GM12891 (cell line): Measurements from ENCODE around the gene SOD3.

Experiments
- DNase-seq: peaks from one replicate; pipeline ENCODE4 v3.0.0; 2011; ENCODE audit warnings: low spot score; ENCODE audit not compliant: insufficient read length
- FAIRE-seq: peaks from 2 replicates; lab custom pipeline; 2011; peaks lifted over from hg19 to GRCh38; lab: Jason Lieb, UNC
- PAX5 ChIP-seq: IDR thresholded peaks from 2 replicates; pipeline ENCODE4 v1.6.1; 2011; ENCODE audit warnings: low read length, moderate library complexity, mild to moderate bottlenecking; ENCODE audit not compliant: insufficient read depth, severe bottlenecking
- POLR2A ChIP-seq: IDR thresholded peaks from 2 replicates; pipeline ENCODE4 v1.6.1; 2011; ENCODE audit warnings: low read depth, low read length, control low read depth
- POLR2AphosphoS5 ChIP-seq: IDR thresholded peaks from 2 replicates; pipeline ENCODE4 v1.6.1; 2011; ENCODE audit warnings: low read depth, low read length, control low read depth
- POU2F2 ChIP-seq: IDR thresholded peaks from 2 replicates; pipeline ENCODE4 v1.6.1; 2011; ENCODE audit warnings: low read depth, mild to moderate bottlenecking, control low read depth, low read length, moderate library complexity
- SPI1 ChIP-seq: IDR thresholded peaks from 2 replicates; pipeline ENCODE4 v1.6.1; 2011; ENCODE audit warnings: low read depth, low read length, control low read depth
- TAF1 ChIP-seq: IDR thresholded peaks from 2 replicates; pipeline ENCODE4 v1.6.1; 2011; ENCODE audit warnings: low read depth, low read length, control low read depth

Gene SOD3

GRCh38 chr4:24808955-24809354 is 13.6 kb downstream of the SOD3 start:
- no peak for TF ChIP-seq POLR2AphosphoS5
- no peak for TF ChIP-seq POU2F2
- no peak for TF ChIP-seq PAX5
- no peak for TF ChIP-seq SPI1
- TF ChIP-seq TAF1: no peak
- TF ChIP-seq POLR2A: no peak
- no peak for FAIRE-seq
- no peak for DNase-seq

GRCh38 chr4:24809376-24809775 is 14.0 kb downstream of the SOD3 start:
- FAIRE-seq (no peak), DNase-seq (no peak)
- TF ChIP-seq TAF1 (no peak), POU2F2 (no peak), POLR2A (no peak), POLR2AphosphoS5 (no peak), PAX5 (no peak), SPI1 (no peak)

- DNase-seq (no peak), FAIRE-seq (no peak)
- TF ChIP-seq TAF1: no peak
- no peak for TF ChIP-seq POLR2AphosphoS5
- no peak for TF ChIP-seq SPI1
- TF ChIP-seq POU2F2: no peak
- no peak for TF ChIP-seq PAX5
- no peak for TF ChIP-seq POLR2A
Measured at GRCh38 chr4:24809815-24810405, 14.5 kb downstream of the SOD3 start.

- TF ChIP-seq PAX5: no peak
- TF ChIP-seq TAF1: no peak
- TF ChIP-seq POU2F2: no peak
- TF ChIP-seq POLR2A: no peak
- TF ChIP-seq POLR2AphosphoS5: no peak
- no peak for TF ChIP-seq SPI1
- DNase-seq (no peak), FAIRE-seq (no peak)
Measured at GRCh38 chr4:24810871-24811631, 15.7 kb downstream of the SOD3 start.

DNA sequence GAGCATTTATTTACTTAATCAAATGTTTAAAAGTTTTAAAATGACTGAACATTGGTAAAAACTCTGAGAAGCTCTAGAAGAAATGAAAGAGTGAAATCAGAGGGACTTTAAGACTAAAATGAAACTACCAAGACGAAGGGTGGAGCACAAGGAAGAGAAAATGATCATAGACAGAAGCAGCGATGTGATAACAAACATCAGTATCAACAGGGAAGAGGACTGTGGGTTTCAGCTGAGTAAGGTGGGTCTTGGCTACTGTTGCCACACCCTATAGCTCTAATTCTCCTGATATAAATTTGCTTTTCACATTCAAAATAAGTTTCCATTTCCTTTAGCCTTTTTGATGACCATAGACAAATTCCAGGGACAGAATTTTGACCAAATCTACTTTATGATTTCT is 18.4 kb downstream of the SOD3 start:
- FAIRE-seq (no peak), DNase-seq (no peak)
- TF ChIP-seq SPI1 (no peak), TAF1 (no peak), POU2F2 (no peak), PAX5 (no peak), POLR2A (no peak), POLR2AphosphoS5 (no peak)

- TF ChIP-seq PAX5: no peak
- TF ChIP-seq POLR2AphosphoS5: no peak
- no peak for TF ChIP-seq POLR2A
- FAIRE-seq: no peak
- DNase-seq: no peak
Measured at GRCh38 chr4:24816797-24817196, 21.4 kb downstream of the SOD3 start.

DNA sequence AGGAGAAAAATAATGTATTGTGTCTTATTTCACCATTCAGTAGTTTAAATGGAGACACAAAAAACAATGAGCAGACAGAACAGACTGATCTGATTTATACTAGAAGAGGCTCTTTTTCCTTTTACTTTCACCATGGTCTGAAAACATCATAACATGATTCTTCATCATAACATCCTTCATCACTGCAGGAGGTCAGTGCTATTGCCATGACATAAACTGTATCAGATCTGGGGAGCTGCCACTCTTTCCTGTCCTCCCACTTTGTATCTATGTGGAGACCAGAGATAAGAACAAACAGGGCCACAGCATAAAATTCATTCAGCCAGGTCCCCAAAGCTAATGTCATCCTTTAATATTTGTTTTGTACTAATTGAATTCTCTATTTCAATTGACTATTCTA is 25.2 kb downstream of the SOD3 start:
- TF ChIP-seq POLR2A (no peak), POLR2AphosphoS5 (no peak), SPI1 (no peak), PAX5 (no peak), TAF1 (no peak), POU2F2 (no peak)
- FAIRE-seq (no peak), DNase-seq (no peak)

DNA sequence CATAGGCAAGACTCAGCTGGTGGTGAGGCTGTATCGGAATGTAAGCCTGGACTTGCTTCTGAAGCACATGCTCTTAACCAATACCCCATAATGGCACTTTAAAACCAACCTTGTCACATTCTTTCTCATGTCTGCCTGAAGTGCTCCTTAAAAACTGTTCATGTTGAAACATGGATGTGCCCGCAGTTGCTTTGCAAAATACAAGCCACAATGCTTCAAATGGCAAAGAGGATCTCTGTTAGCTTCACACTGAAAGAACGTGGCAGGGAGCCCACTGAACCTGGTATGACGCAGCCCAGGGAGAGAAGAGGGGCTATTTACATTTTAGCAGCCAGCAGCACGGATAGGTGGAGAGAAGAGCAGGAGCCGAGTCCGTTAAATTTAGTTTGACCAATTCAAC is 29.3 kb downstream of the SOD3 start:
- no peak for FAIRE-seq
- TF ChIP-seq PAX5 (no peak), SPI1 (no peak), POLR2A (no peak), TAF1 (no peak), POLR2AphosphoS5 (no peak), POU2F2 (no peak)
- no peak for DNase-seq

- no peak for DNase-seq
- FAIRE-seq: peak; percentile 80
- TF ChIP-seq TAF1 (no peak), PAX5 (no peak), POU2F2 (no peak), SPI1 (no peak), POLR2AphosphoS5 (no peak), POLR2A (no peak)
Measured at GRCh38 chr4:24831637-24832036, 36.3 kb downstream of the SOD3 start.

DNA sequence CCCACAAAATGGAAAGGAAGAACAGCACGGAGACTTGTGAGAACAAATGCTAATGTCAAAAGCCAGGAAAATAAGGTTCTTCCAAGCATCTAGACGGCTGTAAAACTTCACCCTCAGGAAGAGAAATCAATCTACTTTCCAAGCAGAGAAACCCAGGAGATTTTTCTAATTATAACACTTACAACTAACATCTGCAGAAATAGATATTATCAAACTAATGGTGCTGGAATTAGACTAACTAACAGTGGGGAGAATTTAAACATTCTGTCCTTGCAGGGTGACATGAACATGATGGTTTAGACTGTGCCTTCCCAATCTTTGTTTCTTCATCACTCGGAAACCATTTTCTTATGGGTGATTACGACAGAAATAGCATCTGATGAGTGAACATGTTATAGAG is 40.3 kb downstream of the SOD3 start:
- TF ChIP-seq PAX5: no peak
- FAIRE-seq (no peak), DNase-seq (no peak)
